ENCODE results near the gene OR6C6.
"Not testable (repeated sequence)": the region's sequence is repeated elsewhere in the genome, so short reads cannot be mapped to it uniquely, and the experiment has no call there.

Gene OR6C6

DNA sequence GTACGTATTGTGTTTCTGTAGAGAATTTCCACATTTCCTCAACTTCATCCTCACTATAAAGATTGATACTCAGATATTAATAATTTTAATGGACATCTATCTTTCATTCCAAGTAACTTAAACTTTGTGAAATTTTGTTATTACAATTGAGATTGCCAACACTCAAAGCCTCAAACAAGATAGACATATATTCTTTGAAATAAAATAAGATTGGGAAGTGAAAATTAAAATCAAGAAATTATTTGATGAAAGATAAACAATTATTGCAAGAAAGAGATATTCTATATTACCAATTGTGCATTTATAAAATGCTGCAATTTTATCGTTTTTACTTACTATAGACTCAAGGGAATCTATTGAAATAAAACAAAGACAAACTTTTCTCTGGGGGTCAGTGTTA lies at the start of gene OR6C6:
Gene OR6C6 (minus strand): TSS at position 101 of the 400 bp plus-strand sequence. CDS start 1,337 bp downstream, outside the sequence.
- no peak for DNase-seq

DNA sequence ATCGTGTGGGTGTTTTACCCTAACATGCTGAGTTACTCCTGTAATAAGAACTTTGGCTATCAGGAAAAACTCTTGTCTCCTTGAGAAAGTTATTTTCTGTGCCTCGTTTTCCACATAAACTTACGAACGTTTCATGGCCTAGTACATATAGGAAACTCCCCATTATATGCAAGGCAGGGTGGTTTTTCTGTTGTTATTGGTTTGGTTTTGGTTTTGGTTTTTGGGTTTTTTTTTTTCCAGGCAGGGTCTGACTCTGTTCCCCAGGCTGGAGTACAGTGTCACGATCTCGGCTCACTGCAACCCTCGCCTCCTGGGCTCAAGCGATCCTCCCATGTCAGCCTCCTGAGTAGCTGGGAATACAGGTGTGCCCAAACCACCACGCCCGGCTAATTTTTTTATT lies 39.6 kb upstream of the OR6C6 start:
- no peak for DNase-seq

DNA sequence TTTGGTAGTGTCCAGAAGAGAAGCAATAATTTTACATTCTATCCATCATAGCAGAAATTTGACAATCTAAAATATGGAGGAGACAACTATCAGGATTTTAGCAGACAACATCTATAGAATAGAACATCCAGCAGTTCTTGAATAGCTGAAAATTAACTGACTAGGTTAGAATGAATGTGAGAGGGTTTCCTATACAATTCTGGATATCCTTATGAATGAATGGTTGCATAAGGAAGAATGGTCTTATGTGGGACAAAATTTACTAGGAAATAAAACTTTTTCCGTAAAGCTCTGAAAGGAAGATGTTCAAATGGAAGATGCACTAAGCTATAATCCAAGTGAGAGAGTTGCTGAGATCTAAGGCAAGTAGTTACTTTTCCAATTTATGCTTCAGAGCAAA lies 34.1 kb upstream of the OR6C6 start, which contains the start of gene OR6C3:
Gene OR6C3 (plus strand): TSS at position 301 of the 400 bp plus-strand sequence. CDS start 955 bp downstream, outside the sequence.
- DNase-seq: no peak

DNA sequence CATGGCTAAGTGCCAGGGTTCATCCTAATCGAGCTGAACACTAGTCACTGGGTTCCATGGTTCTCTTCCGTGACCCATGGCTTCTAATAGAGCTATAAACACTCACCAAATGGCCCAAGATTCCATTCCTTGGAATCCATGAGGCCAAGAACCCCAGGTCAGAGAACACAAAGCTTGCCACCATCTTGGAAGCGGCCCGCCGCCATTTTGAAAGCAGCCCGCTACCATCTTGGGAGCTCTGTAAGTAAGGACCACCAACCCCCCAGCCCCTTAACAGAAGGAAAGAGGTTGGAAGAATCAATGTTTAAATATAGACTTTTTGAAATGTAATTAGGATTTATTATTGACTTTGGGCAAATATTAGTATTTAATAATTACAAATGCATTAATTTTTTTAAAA lies 29.4 kb upstream of the OR6C6 start:
- DNase-seq: not testable (repeated sequence)

DNA sequence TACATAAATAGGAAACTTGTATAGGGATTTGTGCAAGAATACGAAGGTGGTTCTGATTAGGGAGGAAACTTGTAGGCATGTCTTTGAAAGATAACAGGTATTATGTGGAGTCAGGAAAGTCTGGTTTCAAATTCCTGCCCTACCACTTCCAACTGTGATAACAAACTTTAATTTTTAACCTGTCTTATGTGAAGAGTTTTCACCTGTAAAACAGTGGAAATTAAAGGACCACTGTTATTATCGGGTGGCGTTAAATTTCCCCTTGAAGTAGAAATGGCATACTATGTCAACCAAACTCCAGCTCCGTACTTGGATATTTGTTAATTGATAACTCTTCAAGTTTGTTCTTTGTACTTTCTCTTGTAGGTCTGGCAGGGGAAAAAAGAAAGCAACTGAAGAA lies 23.8 kb upstream of the OR6C6 start:
- DNase-seq: no peak

DNA sequence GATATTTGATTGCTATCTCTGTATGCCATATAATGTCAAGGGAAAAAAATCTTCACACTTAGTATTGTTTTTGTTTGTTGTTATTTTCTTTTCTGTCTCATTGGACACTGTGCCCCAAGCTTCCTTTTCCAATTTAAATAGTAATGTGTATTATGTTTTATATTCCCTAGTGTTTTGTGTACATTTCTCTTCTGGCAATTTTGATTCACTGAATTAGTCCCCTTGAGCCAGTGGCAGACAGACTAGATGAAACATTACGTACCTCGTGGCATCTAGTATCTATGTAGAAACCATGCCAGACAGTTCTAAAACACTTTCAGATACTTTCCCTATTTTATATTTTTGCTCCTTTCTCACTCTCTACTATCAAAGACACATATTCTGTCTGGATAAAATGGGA lies 17.7 kb upstream of the OR6C6 start, which contains the start of gene OR6C1:
Gene OR6C1 (plus strand): TSS at position 301 of the 400 bp plus-strand sequence. CDS start 6,257 bp downstream, outside the sequence.
- DNase-seq: no peak

DNA sequence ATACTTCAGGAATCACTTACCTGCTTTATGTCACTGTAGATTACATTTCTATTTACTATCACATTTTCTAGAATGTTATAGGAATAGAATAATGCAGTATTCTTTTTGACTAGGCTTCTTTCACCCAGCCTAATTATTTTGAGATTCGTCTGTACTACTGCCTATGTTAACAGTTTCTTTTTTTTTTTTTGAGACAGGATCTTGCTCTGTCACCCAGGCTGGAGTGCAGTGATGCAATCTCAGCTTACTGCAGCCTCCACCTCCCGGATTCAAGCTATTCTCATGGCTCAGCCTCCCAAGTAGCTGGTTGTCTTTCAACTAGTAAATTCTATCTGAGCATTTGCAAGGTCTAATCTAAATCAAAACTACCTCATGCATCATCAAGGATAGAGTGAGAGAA lies 6.4 kb downstream of the OR6C6 start:
- DNase-seq: no peak

DNA sequence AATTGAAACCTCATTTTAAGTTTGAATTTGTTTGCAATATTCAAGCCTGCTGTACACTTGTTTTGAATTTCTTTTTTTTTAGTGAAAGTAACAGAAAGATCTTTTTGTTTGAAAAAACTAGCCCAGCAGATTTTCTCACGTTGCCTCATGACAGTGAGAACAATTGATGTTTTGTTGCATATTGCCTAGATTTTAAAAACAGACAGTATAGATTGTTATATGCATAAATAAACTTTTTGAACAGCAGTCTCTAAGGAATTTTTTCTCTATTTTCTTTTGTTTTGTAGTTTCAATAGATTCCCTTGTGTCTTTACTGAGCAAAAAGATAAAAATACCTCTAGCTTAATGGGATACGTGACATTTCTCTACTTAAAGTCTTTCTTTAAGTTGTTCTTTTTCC lies 15.4 kb downstream of the OR6C6 start:
- DNase-seq: no peak

DNA sequence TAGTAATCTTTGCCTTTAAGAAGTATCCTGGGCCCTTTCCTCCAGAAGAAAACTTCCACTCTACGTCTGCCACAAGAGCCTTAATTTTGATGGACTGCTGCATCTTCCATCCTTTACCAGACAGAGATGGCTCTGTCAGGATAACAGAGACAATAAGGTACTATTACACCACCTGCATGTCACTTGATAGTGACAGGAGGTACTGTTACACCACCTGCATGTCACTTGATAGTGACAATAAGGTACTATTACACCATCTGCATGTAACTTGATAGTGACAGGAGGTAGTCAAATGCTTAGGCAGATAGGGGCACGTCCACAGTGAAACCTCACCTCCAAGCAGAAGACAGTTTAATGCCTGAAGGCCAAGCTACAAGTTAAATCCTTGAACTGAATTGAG lies 38.1 kb downstream of the OR6C6 start:
- no peak for DNase-seq

DNA sequence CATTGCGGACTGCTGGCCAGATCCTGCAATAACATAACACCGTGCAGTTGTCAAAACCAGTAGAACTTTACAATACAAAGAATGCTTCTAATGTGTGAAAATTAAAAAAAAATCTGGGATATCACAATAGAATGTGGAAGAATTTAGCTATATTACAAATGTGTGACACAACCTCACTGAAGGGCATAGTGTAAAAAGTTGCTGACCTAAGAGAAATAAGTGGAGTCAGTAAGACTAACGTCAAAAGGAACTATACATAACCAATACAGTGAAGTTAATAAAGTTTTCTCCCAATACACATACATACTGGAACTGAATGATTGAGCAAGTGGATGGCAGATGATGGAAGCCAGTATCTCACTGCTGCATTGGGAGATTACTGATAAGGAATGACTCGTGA lies 39.5 kb downstream of the OR6C6 start:
- no peak for DNase-seq

DNA sequence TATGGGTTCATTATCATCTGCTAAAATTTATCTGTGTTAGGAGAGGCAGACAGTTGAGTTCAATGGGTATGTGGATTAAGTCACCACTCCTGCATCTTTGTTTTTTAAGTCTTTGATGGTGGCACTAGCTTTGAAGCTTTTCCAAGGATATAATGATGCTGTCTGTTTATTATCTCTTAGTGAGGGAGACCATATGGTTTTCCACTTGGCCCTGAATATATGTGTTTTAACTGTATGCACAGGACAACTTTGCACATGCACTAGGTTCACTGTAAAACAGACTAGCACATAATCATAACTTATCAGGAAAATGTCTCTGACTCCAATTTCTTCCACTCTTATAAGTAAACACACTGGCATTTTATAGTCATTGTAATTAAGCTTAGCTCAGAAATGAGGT lies 43.1 kb downstream of the OR6C6 start:
- DNase-seq: no peak

DNA sequence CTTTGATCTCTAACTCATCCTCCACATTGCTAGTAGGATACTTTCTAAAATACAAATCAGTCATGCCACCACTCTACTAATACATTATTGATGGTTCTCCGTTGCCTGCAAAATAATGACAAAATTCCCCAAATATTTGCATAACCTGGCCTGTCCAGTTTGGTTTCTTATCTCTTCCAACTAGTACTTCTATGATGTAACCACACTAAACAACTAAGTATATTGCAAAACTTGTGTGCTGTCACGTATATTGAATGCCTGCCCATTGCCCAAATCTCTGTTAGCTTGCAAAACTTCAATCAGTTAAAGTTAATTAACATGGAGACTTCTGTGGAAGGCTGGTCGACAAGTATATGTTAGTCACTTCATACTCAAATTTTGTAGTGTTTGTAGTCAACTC lies 45.4 kb downstream of the OR6C6 start:
- no peak for DNase-seq

DNA sequence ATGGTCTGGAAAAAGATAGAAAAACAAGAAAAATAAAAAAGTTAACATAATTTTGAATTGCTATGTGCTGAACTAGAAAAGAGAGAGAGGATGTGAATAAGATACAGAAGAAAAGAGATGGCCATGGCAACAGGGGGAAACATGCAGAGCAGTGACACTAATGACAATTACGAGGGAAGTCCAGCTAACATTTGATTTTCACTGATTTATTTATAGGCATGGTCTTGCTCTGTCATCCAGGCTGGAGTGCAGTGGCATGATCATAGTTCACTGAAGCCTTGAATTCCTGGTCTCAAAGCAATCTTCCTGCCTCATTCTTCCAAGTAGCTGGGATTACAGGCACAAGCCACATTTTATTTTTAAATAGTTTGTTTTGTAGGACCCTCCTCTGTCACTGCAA lies 50.2 kb downstream of the OR6C6 start:
- no peak for DNase-seq

DNA sequence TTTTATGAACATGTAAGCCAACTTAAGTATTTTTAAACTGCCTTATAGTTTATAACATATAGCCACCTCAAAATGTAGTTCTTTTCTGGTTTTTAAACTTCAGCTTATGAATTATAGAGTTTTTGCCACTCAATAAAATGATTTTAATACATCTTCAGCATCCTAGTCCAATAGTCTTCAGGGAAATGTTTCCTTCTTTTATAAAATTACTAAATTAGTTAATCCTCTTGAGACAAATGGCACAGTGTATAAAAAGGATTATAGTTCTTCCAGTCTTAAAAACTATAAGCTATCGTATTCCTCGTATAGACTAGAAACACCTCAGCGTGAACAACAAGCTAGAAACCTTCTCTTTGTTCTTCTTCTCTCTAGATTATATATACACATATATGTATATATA lies 52.1 kb downstream of the OR6C6 start, which contains the start of gene OR6C74:
Gene OR6C74 (plus strand): TSS at position 301 of the 400 bp plus-strand sequence. CDS start 2,679 bp downstream, outside the sequence.
- DNase-seq: no peak
